Karpas-422 (cell line): ENCODE results near the gene MTMR12. TPM values are rescaled to one million over a fixed set of nuclear protein-coding genes. Genes with fewer than 3 reads are reported as not detected.

ENCODE experiments used
- DNase-seq: peaks from one replicate; pipeline ENCODE4 v3.0.0-alpha.2; 2015
- H2AFZ ChIP-seq: fragments of 200-600 bp; sonication (generic); 2 replicates; pipeline ENCODE4 v1.6.1; 2014; ENCODE audit warnings: antibody characterized with exemption, low read length, mixed read lengths
- H3K27ac ChIP-seq: fragments of 200-600 bp; sonication (generic); 2 replicates; pipeline ENCODE4 v1.5.1; 2014; ENCODE audit warnings: mild to moderate bottlenecking, low read length, moderate library complexity
- H3K27me3 ChIP-seq: fragments of 200-600 bp; sonication (generic); 2 replicates; pipeline ENCODE4 v1.6.1; 2014; ENCODE audit warnings: low read length, mixed read lengths
- H3K36me3 ChIP-seq: fragments of 200-600 bp; sonication (generic); 2 replicates; pipeline ENCODE4 v1.6.1; 2014; ENCODE audit warnings: low read length, mixed read lengths; ENCODE audit not compliant: insufficient read depth
- H3K4me1 ChIP-seq: fragments of 200-600 bp; sonication (generic); 2 replicates; pipeline ENCODE4 v1.6.1; 2014; ENCODE audit warnings: mild to moderate bottlenecking, low read length, mixed read lengths
- H3K4me2 ChIP-seq: fragments of 200-600 bp; sonication (generic); 2 replicates; pipeline ENCODE4 v1.6.1; 2014; ENCODE audit warnings: low read length, low read depth, mild to moderate bottlenecking; ENCODE audit not compliant: poor library complexity, severe bottlenecking
- H3K4me3 ChIP-seq: fragments of 200-600 bp; sonication (generic); 2 replicates; pipeline ENCODE4 v1.5.1; 2014; ENCODE audit warnings: mild to moderate bottlenecking, antibody characterized with exemption, low read length, mixed read lengths
- H3K79me2 ChIP-seq: fragments of 200-600 bp; sonication (generic); 2 replicates; pipeline ENCODE4 v1.6.1; 2014; ENCODE audit warnings: mild to moderate bottlenecking, low read length, mixed read lengths
- H3K9ac ChIP-seq: fragments of 200-600 bp; sonication (generic); 2 replicates; pipeline ENCODE4 v1.6.0; 2014; ENCODE audit warnings: low read length
- H3K9me2 ChIP-seq: fragments of 200-600 bp; sonication (generic), shearing (Covaris generic); replicated peaks from 2 replicates; pipeline ENCODE4 v1.6.0; 2014; ENCODE audit warnings: mild to moderate bottlenecking, low read length, moderate library complexity; ENCODE audit not compliant: insufficient read depth
- H3K9me3 ChIP-seq: fragments of 300-700, 200-600 bp; sonication (generic); 2 replicates; pipeline ENCODE4 v1.6.1; 2014; ENCODE audit warnings: low read length, mixed read lengths
- H4K20me1 ChIP-seq: fragments of 200-600 bp; sonication (generic); 2 replicates; pipeline ENCODE4 v1.6.1; 2014; ENCODE audit warnings: mild to moderate bottlenecking, antibody characterized with exemption, low read length, low read depth; ENCODE audit not compliant: insufficient read depth
- total RNA-seq: library from RNA; depleted of rRNA; stranded (reverse); fragments of >200 nt; shearing (Covaris generic); gene quantifications from 2 replicates; pipeline ENCODE4 v1.2.3, GENCODE V29; 2014; ENCODE audit warnings: low replicate concordance

Gene MTMR12
- total RNA-seq, 1 experiment from 2014 or later: 126 TPM

DNA sequence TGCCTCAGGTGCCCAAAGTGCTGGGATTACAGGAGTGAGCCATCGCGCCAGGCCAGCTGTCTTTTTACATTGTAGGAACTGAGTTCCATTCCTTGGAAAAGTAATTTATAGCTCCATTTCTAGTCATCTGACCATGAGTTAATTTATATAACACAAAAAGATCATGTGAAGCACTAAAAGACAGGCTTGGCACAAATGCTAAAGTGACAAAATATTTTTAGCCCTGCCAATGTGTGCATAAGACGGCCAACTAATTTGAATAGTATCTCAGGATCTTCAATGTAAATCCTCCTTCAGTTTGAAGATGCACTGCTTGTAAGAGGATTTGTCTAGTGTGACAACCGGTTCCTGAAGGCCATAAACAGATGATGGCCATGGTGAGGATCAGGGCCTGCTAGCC is 49.1 kb downstream of the MTMR12 start:
- Histone ChIP-seq H3K9ac (no peak overlapping the region), H3K4me3 (no peak overlapping the region), H3K4me2 (no peak overlapping the region), H3K79me2 (peaks cover 24% of the 10 kb centered on the region), H3K36me3 (peaks cover 67% of the 10 kb centered on the region), H3K4me1 (peaks cover 54% of the 10 kb centered on the region), H3K27ac (peak overlapping the region; percentile 30), H3K27me3 (no peaks in the 10 kb centered on the region), H3K9me3 (no peaks in the 10 kb centered on the region), H3K9me2 (no peaks in the 10 kb centered on the region), H2AFZ (no peak overlapping the region), H4K20me1 (no peaks in the 10 kb centered on the region)
- DNase-seq: no peak

DNA sequence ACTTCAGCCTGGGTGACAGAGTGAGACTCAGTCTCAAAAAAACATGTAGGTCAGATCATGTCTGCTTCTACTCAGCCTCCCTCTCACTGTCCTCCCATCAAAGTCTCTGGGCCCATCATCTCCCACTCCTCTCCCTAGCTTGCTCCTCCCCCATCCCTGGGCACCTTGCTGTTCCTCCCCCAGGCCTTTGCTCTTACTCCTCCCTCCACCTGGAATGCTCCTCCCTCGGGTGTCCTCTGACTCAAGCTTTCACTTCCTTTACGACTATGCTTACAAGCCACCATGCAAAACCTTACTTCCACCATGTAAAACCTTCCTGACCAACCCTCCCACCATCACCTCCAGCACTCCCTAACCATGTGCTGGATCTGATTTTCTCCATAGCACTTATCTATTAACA is 51.5 kb downstream of the MTMR12 start:
- Histone ChIP-seq H3K79me2 (peaks cover 24% of the 10 kb centered on the region), H3K4me1 (peaks cover 54% of the 10 kb centered on the region), H3K9ac (no peak overlapping the region), H3K36me3 (peaks cover 66% of the 10 kb centered on the region), H3K27me3 (no peaks in the 10 kb centered on the region), H2AFZ (no peak overlapping the region), H3K4me3 (no peak overlapping the region), H3K27ac (peak overlapping the region; percentile 74), H3K4me2 (no peak overlapping the region), H3K9me3 (no peaks in the 10 kb centered on the region), H4K20me1 (no peaks in the 10 kb centered on the region), H3K9me2 (no peaks in the 10 kb centered on the region)
- DNase-seq: peak; percentile 75

DNA sequence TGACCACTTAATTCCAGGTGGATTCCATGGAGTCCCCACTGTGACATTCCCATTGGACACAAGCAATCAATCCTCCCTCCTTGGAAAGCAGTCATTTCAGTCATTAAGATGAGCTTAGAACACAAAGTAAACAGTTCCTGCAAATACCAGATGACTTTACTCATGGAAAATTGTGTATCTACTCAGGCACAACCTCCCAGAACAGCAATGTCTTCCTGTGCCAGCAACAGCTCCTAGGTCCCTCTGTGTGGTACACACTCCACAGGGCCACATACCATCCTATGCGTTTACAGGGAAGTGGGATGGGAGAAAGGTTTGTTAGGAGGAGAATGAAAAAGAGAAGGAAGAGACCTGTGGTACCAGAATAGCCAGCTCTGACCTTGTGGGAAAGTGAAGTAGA is 53.7 kb downstream of the MTMR12 start:
- H3K79me2 ChIP-seq: peaks cover 27% of the 10 kb centered on the region
- no peak overlapping the region for H2AFZ ChIP-seq
- peaks cover 71% of the 10 kb centered on the region for H3K36me3 ChIP-seq
- no peak overlapping the region for H3K4me3 ChIP-seq
- no peaks in the 10 kb centered on the region for H3K27me3 ChIP-seq
- H3K27ac ChIP-seq: no peak overlapping the region
- no peak overlapping the region for H3K4me2 ChIP-seq
- H4K20me1 ChIP-seq: no peaks in the 10 kb centered on the region
- H3K9ac ChIP-seq: no peak overlapping the region
- peaks cover 38% of the 10 kb centered on the region for H3K4me1 ChIP-seq
- DNase-seq: no peak
- no peaks in the 10 kb centered on the region for H3K9me2 ChIP-seq
- H3K9me3 ChIP-seq: no peaks in the 10 kb centered on the region

GRCh38 chr5:32258424-32258823 is 54.3 kb downstream of the MTMR12 start:
- peak overlapping the region; percentile 24; the same call in 1 of the 2 replicates for H3K27ac ChIP-seq
- no peaks in the 10 kb centered on the region for H3K9me3 ChIP-seq
- H3K36me3 ChIP-seq: peaks cover 70% of the 10 kb centered on the region
- H3K4me1 ChIP-seq: peaks cover 32% of the 10 kb centered on the region
- H3K4me3 ChIP-seq: no peak overlapping the region
- DNase-seq: no peak
- peaks cover 21% of the 10 kb centered on the region for H3K79me2 ChIP-seq
- no peaks in the 10 kb centered on the region for H3K9me2 ChIP-seq
- H3K4me2 ChIP-seq: no peak overlapping the region
- no peaks in the 10 kb centered on the region for H3K27me3 ChIP-seq
- H3K9ac ChIP-seq: no peak overlapping the region
- H2AFZ ChIP-seq: no peak overlapping the region
- H4K20me1 ChIP-seq: no peaks in the 10 kb centered on the region

DNA sequence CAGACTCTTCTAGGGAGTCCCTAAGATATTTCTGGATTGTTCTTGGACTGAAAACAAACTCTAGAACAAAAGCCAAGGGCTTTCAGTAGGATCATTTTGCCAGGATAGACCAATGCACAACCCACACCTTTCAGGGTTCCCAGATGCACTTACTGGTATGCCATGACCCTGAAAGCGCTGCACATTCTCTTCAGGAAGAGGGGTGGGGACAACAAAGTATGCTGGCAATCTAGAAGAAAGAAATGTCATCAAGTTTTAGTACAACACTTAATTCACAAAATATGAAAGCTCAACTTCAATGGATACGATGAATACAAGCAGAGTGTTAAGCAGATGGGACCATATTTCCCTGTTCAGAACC is 57.2 kb downstream of the MTMR12 start:
- H3K9me3 ChIP-seq: no peaks in the 10 kb centered on the region
- no peaks in the 10 kb centered on the region for H3K27me3 ChIP-seq
- H3K4me3 ChIP-seq: no peak overlapping the region
- H3K4me2 ChIP-seq: no peak overlapping the region
- peaks cover 3% of the 10 kb centered on the region for H3K4me1 ChIP-seq
- no peaks in the 10 kb centered on the region for H3K9me2 ChIP-seq
- no peaks in the 10 kb centered on the region for H4K20me1 ChIP-seq
- peaks cover 73% of the 10 kb centered on the region for H3K36me3 ChIP-seq
- DNase-seq: no peak
- peak overlapping the region; percentile 26; the same call in 1 of the 2 replicates for H3K27ac ChIP-seq
- peaks cover 22% of the 10 kb centered on the region for H3K79me2 ChIP-seq
- no peak overlapping the region for H3K9ac ChIP-seq
- no peak overlapping the region for H2AFZ ChIP-seq

GRCh38 chr5:32254881-32255539 is 57.7 kb downstream of the MTMR12 start:
- no peak overlapping the region for H3K4me3 ChIP-seq
- no peaks in the 10 kb centered on the region for H3K27me3 ChIP-seq
- H3K36me3 ChIP-seq: peaks cover 74% of the 10 kb centered on the region
- no peaks in the 10 kb centered on the region for H3K9me2 ChIP-seq
- H4K20me1 ChIP-seq: no peaks in the 10 kb centered on the region
- no peak overlapping the region for H3K4me2 ChIP-seq
- no peak overlapping the region for H3K9ac ChIP-seq
- H2AFZ ChIP-seq: no peak overlapping the region
- H3K79me2 ChIP-seq: peaks cover 22% of the 10 kb centered on the region
- H3K27ac ChIP-seq: peak overlapping the region; percentile 26; the same call in 1 of the 2 replicates
- no peak for DNase-seq
- no peaks in the 10 kb centered on the region; the same call in 1 of the 2 replicates for H3K4me1 ChIP-seq
- H3K9me3 ChIP-seq: no peaks in the 10 kb centered on the region

GRCh38 chr5:32251871-32252458 is 60.8 kb downstream of the MTMR12 start:
- no peak for DNase-seq
- H2AFZ ChIP-seq: no peak overlapping the region
- H3K27ac ChIP-seq: 0 out of 2 replicates have a peak overlapping the region, but pooled peaks have one; percentile 14
- H3K9me2 ChIP-seq: no peaks in the 10 kb centered on the region
- H3K4me1 ChIP-seq: no peaks in the 10 kb centered on the region; the same call in 1 of the 2 replicates
- no peaks in the 10 kb centered on the region for H3K27me3 ChIP-seq
- no peak overlapping the region for H3K4me3 ChIP-seq
- H3K4me2 ChIP-seq: no peak overlapping the region
- peaks cover 74% of the 10 kb centered on the region for H3K36me3 ChIP-seq
- H3K9ac ChIP-seq: no peak overlapping the region
- peaks cover 16% of the 10 kb centered on the region; the same call in 1 of the 2 replicates for H3K79me2 ChIP-seq
- H4K20me1 ChIP-seq: no peaks in the 10 kb centered on the region
- no peaks in the 10 kb centered on the region for H3K9me3 ChIP-seq

GRCh38 chr5:32249668-32250067 is 63.1 kb downstream of the MTMR12 start:
- Histone ChIP-seq H3K27me3 (no peaks in the 10 kb centered on the region), H3K4me2 (no peak overlapping the region), H3K4me3 (no peak overlapping the region), H3K9me2 (no peaks in the 10 kb centered on the region), H4K20me1 (no peaks in the 10 kb centered on the region), H2AFZ (no peak overlapping the region), H3K4me1 (no peaks in the 10 kb centered on the region; the same call in 1 of the 2 replicates), H3K9me3 (no peaks in the 10 kb centered on the region), H3K36me3 (peaks cover 66% of the 10 kb centered on the region), H3K27ac (no peak overlapping the region), H3K79me2 (peaks cover 10% of the 10 kb centered on the region; the same call in 1 of the 2 replicates), H3K9ac (no peak overlapping the region)
- no peak for DNase-seq
